ENCODE results near the gene RFC5. TPM values are rescaled to one million over a fixed set of nuclear protein-coding genes. Genes with fewer than 3 reads are reported as not detected.

RFC5 gene
- total RNA-seq (2014; rRNA removed) = 86.4 and 100 TPM in 2 replicates
- percentile 80 among the genes with signal in this experiment for Bru-seq, nascent RNA
- percentile 85 among the genes with signal in this experiment for BruChase-seq, experiment 1, labeled RNA remaining after a 6-hour chase
- percentile 69 among the genes with signal in this experiment for BruChase-seq, experiment 2, labeled RNA remaining after a 2-hour chase
- long read RNA-seq, transcript RFC5-204 (11 exons, 1,655 nt) = major isoform, 17 of 49 reads
- long read RNA-seq, partial matches to known transcripts = 5 of 49 reads
- long read RNA-seq, other reads (novel, unspliced or antisense) = 27 of 49 reads

- intact Hi-C loops (cut with micrococcal nuclease) = loop anchor here (2.0 to 5.0 kb wide), 2 partner anchors 30 to 139 kb away; no protein-coding TSS in a partner anchor
Measured at GRCh38 chr12:118016424-118017264, at the start of gene RFC5. Gene RFC5, plus strand, starts transcription at chr12:118016703. Its CDS starts 125 bp downstream, at chr12:118016828.

GRCh38 chr12:117967043-117967442 lies 49.5 kb upstream of the RFC5 start:
- ATAC-seq = no peak
- POLR2A ChIA-PET (ENCODE audit: unreplicated experiment) = no interaction called here

More at GRCh38 chr12:118016424-118017264, at the start of gene RFC5:
- ChIA-PET CTCF (interaction anchor here (0.6 kb wide), 1 partner anchor 17 kb away, joined by 8 read pairs; no protein-coding TSS in a partner anchor), POLR2A (ENCODE audit: unreplicated experiment) (no interaction called here)
- ATAC-seq (peak; percentile 99), DNase-seq (peak; percentile 99)
- peaks cover 36% of the 10 kb centered on the region for H3K79me2 ChIP-seq (ENCODE audit: low read length)
- H4K20me1 ChIP-seq (ENCODE audit: low read length) = peaks cover 5% of the 10 kb centered on the region; the same call in 1 of the 2 replicates
- TF ChIP-seq EZH2phosphoT487 (IDR thresholded peaks at IDR 0.05; ENCODE audit: borderline replicate concordance, low read length) (no peak), CTCF (conservative IDR thresholded peaks at IDR 0.05; ENCODE audit: low read depth, low read length) (no peak), EZH2 (IDR thresholded peaks at IDR 0.05; ENCODE audit: low read length, unreplicated experiment) (no peak)
- H3F3A ChIP-seq (ENCODE audit: low read length, unreplicated experiment) = no peaks in the 10 kb centered on the region
- H3K9me2 ChIP-seq (replicated peaks; ENCODE audit: low read length) = no peaks in the 10 kb centered on the region
- H3K4me2 ChIP-seq (ENCODE audit: low read length) = peak within 1 kb of the TSS; percentile 93
- H2AFZ ChIP-seq (ENCODE audit: low read length) = peak within 1 kb of the TSS; percentile 91
- H3K27me3 ChIP-seq (ENCODE audit: low read length) = no peaks in the 10 kb centered on the region
- H3K9ac ChIP-seq (ENCODE audit: low read length) = peak within 1 kb of the TSS; percentile 96
- H3K4me1 ChIP-seq (ENCODE audit: insufficient read depth, low read length) = peaks cover 18% of the 10 kb centered on the region
- TSS peak; percentile 51 for BruUV-seq (replicated peaks)
- peak within 1 kb of the TSS; percentile 95 for H3K4me3 ChIP-seq (ENCODE audit: low read length)
- peak within 1 kb of the TSS; percentile 17 for H3K27ac ChIP-seq (ENCODE audit: low read length)
- peaks cover 34% of the 10 kb centered on the region for H3K36me3 ChIP-seq (ENCODE audit: low read depth, low read length)
- H3K9me3 ChIP-seq (ENCODE audit: low read length) = no peaks in the 10 kb centered on the region

More at GRCh38 chr12:117967043-117967442, 49.5 kb upstream of the RFC5 start:
- H3K36me3 ChIP-seq (ENCODE audit: low read depth, low read length) = no peaks in the 10 kb centered on the region
- no peak overlapping the region for H3K27ac ChIP-seq (ENCODE audit: low read length)
- no peak for DNase-seq
- H3K9me2 ChIP-seq (replicated peaks; ENCODE audit: low read length) = no peaks in the 10 kb centered on the region
- H3K9me3 ChIP-seq (ENCODE audit: low read length) = peaks cover 4% of the 10 kb centered on the region; the same call in 1 of the 2 replicates
- H3F3A ChIP-seq (ENCODE audit: low read length, unreplicated experiment) = no peaks in the 10 kb centered on the region
- H3K27me3 ChIP-seq (ENCODE audit: low read length) = no peaks in the 10 kb centered on the region
- H4K20me1 ChIP-seq (ENCODE audit: low read length) = no peaks in the 10 kb centered on the region
- H3K9ac ChIP-seq (ENCODE audit: low read length) = no peak overlapping the region
- 0 out of 2 replicates have a peak, but pooled peaks cover 9% of the 10 kb centered on the region for H3K79me2 ChIP-seq (ENCODE audit: low read length)
- H3K4me1 ChIP-seq (ENCODE audit: insufficient read depth, low read length) = peaks cover 24% of the 10 kb centered on the region
- H3K4me3 ChIP-seq (ENCODE audit: low read length) = peak overlapping the region; percentile 89; the same call in 1 of the 2 replicates
- H2AFZ ChIP-seq (ENCODE audit: low read length) = no peak overlapping the region
- intact Hi-C loops (cut with micrococcal nuclease) = loop anchor here (5.0 kb wide), 2 partner anchors 65 to 110 kb away; no protein-coding TSS in a partner anchor
- no TSS peak for BruUV-seq (replicated peaks)
- peak overlapping the region; percentile 94 for H3K4me2 ChIP-seq (ENCODE audit: low read length)
- no peak for TF ChIP-seq EZH2phosphoT487 (IDR thresholded peaks at IDR 0.05; ENCODE audit: borderline replicate concordance, low read length)
- TF ChIP-seq EZH2 (IDR thresholded peaks at IDR 0.05; ENCODE audit: low read length, unreplicated experiment) = no peak
- TF ChIP-seq CTCF (conservative IDR thresholded peaks at IDR 0.05; ENCODE audit: low read depth, low read length) = no peak
- CTCF ChIA-PET = no interaction called here

All from PC-3 (cell line).